ENCODE results near the gene ATP8A2.

GRCh38 chr13:25662516-25662915, 290.7 kb downstream of the ATP8A2 start:
- TF ChIP-seq CTCF (IDR thresholded peaks at IDR 0.05), result no peak
- TF ChIP-seq POLR2A (IDR thresholded peaks at IDR 0.05), result no peak

Data from testis (tissue), 2 donors.